ENCODE results near the gene PTPRN2.
A peak's percentile ranks its signal among the peaks of the same experiment; 100 is the strongest.

Gene PTPRN2

GRCh38 chr7:158502068-158502750 lies 85.4 kb downstream of the PTPRN2 start:
- no peak for DNase-seq

GRCh38 chr7:158501393-158502067 lies 86.1 kb downstream of the PTPRN2 start:
- in situ Hi-C loops (cut with MboI; ENCODE audit: low pct_unique_long_range_greater_than_20kb, low sequenced_read_pairs) = no loop called here
- DNase-seq = no peak

More at GRCh38 chr7:158502068-158502750, 85.4 kb downstream of the PTPRN2 start:
- in situ Hi-C loops (cut with MboI; ENCODE audit: low pct_unique_long_range_greater_than_20kb, low sequenced_read_pairs) = no loop called here

GRCh38 chr7:158500651-158501052 lies 87.0 kb downstream of the PTPRN2 start:
- no peak for DNase-seq

GRCh38 chr7:158499082-158499455 lies 88.6 kb downstream of the PTPRN2 start:
- in situ Hi-C loops (cut with MboI; ENCODE audit: low pct_unique_long_range_greater_than_20kb, low sequenced_read_pairs) = no loop called here
- no peak for DNase-seq

More at GRCh38 chr7:158500651-158501052, 87.0 kb downstream of the PTPRN2 start:
- in situ Hi-C loops (cut with MboI; ENCODE audit: low pct_unique_long_range_greater_than_20kb, low sequenced_read_pairs) = no loop called here

GRCh38 chr7:158498443-158499081 lies 89.1 kb downstream of the PTPRN2 start:
- no peak for DNase-seq
- in situ Hi-C loops (cut with MboI; ENCODE audit: low pct_unique_long_range_greater_than_20kb, low sequenced_read_pairs) = no loop called here

GRCh38 chr7:158497627-158498026 lies 90.0 kb downstream of the PTPRN2 start:
- in situ Hi-C loops (cut with MboI; ENCODE audit: low pct_unique_long_range_greater_than_20kb, low sequenced_read_pairs) = no loop called here
- no peak for DNase-seq

- DNase-seq = peak; percentile 34
- in situ Hi-C loops (cut with MboI; ENCODE audit: low pct_unique_long_range_greater_than_20kb, low sequenced_read_pairs) = no loop called here
These were observed 91.8 kb downstream of the PTPRN2 start for GRCh38 chr7:158495786-158496185.

- in situ Hi-C loops (cut with MboI; ENCODE audit: low pct_unique_long_range_greater_than_20kb, low sequenced_read_pairs) = no loop called here
- peak; percentile 8 for DNase-seq
These were observed 92.4 kb downstream of the PTPRN2 start for GRCh38 chr7:158495216-158495615.

- in situ Hi-C loops (cut with MboI; ENCODE audit: low pct_unique_long_range_greater_than_20kb, low sequenced_read_pairs) = no loop called here
- no peak for DNase-seq
These were observed 93.0 kb downstream of the PTPRN2 start for GRCh38 chr7:158494643-158495042.

GRCh38 chr7:158494162-158494586 lies 93.4 kb downstream of the PTPRN2 start:
- in situ Hi-C loops (cut with MboI; ENCODE audit: low pct_unique_long_range_greater_than_20kb, low sequenced_read_pairs) = no loop called here
- peak; percentile 43 for DNase-seq

- in situ Hi-C loops (cut with MboI; ENCODE audit: low pct_unique_long_range_greater_than_20kb, low sequenced_read_pairs) = no loop called here
These were observed 95.3 kb downstream of the PTPRN2 start for GRCh38 chr7:158492367-158492764.

GRCh38 chr7:158491094-158491493 lies 96.5 kb downstream of the PTPRN2 start:
- in situ Hi-C loops (cut with MboI; ENCODE audit: low pct_unique_long_range_greater_than_20kb, low sequenced_read_pairs) = no loop called here
- no peak for DNase-seq

More at GRCh38 chr7:158492367-158492764, 95.3 kb downstream of the PTPRN2 start:
- DNase-seq = no peak

GRCh38 chr7:158490171-158490782 lies 97.3 kb downstream of the PTPRN2 start:
- DNase-seq = no peak
- in situ Hi-C loops (cut with MboI; ENCODE audit: low pct_unique_long_range_greater_than_20kb, low sequenced_read_pairs) = no loop called here

GRCh38 chr7:158489462-158490155 lies 98.0 kb downstream of the PTPRN2 start:
- in situ Hi-C loops (cut with MboI; ENCODE audit: low pct_unique_long_range_greater_than_20kb, low sequenced_read_pairs) = no loop called here
- DNase-seq = no peak

- in situ Hi-C loops (cut with MboI; ENCODE audit: low pct_unique_long_range_greater_than_20kb, low sequenced_read_pairs) = no loop called here
- no peak for DNase-seq
These were observed 99.2 kb downstream of the PTPRN2 start for GRCh38 chr7:158488181-158488971.

GRCh38 chr7:158487631-158488151 lies 99.9 kb downstream of the PTPRN2 start:
- in situ Hi-C loops (cut with MboI; ENCODE audit: low pct_unique_long_range_greater_than_20kb, low sequenced_read_pairs) = no loop called here

GRCh38 chr7:158486919-158487318 lies 100.7 kb downstream of the PTPRN2 start:
- DNase-seq = no peak
- in situ Hi-C loops (cut with MboI; ENCODE audit: low pct_unique_long_range_greater_than_20kb, low sequenced_read_pairs) = no loop called here

More at GRCh38 chr7:158487631-158488151, 99.9 kb downstream of the PTPRN2 start:
- no peak for DNase-seq

GRCh38 chr7:158484801-158485531 lies 102.7 kb downstream of the PTPRN2 start:
- DNase-seq = no peak
- in situ Hi-C loops (cut with MboI; ENCODE audit: low pct_unique_long_range_greater_than_20kb, low sequenced_read_pairs) = no loop called here
